ENCODE measurements around the gene SHTN1.

The SHTN1 gene, protein sequence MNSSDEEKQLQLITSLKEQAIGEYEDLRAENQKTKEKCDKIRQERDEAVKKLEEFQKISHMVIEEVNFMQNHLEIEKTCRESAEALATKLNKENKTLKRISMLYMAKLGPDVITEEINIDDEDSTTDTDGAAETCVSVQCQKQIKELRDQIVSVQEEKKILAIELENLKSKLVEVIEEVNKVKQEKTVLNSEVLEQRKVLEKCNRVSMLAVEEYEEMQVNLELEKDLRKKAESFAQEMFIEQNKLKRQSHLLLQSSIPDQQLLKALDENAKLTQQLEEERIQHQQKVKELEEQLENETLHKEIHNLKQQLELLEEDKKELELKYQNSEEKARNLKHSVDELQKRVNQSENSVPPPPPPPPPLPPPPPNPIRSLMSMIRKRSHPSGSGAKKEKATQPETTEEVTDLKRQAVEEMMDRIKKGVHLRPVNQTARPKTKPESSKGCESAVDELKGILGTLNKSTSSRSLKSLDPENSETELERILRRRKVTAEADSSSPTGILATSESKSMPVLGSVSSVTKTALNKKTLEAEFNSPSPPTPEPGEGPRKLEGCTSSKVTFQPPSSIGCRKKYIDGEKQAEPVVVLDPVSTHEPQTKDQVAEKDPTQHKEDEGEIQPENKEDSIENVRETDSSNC

DNA sequence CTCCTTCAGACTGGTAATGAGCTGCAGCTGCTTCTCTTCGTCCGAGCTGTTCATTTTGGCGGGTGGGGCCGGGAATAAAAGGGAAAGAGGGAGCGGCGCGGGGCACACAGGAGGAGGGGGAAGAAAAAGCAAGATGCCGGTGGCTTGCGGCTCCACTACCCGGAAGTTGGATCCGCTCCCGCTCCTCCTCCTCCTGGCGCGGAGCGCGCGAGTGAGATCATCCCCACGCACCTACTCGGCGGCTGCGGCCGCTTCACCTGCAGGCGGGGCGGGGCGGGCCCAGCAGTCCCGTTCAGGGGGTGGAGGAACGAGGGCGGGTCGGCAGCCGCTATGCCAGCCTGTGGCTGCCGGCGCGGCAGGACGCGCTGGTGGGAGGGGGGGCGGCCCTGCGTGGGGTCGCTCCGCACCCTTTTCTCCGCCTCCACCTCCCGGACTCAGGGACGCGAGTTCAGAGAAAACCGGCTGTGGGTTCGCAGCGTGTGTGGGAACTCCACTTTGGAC lies at the start of gene SHTN1:
SHTN1 (minus strand) TSS at position 162 of the 501 bp plus-strand sequence; CDS start at position 54, 108 bp downstream.
- no peak for DNase-seq (ENCODE audit: low read depth)

DNA sequence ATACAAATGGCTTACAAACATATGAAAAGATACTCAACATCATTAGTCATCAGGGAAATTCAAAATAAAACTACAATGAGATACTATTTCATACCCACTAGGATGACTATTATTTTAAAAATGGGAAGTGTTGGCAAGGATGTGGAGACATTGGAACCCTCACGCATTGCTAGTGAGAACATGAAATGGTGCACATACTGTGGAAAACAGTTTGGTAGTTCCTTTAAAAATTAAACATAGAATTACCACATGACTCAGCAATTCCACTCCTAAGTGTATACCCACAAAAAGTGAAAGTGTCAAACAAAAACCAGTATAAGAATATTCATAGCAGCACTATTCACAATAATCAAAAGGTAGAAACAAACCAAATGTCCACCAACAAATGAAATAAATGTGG lies 48.5 kb upstream of the SHTN1 start:
- DNase-seq (ENCODE audit: low read depth) = no peak

DNA sequence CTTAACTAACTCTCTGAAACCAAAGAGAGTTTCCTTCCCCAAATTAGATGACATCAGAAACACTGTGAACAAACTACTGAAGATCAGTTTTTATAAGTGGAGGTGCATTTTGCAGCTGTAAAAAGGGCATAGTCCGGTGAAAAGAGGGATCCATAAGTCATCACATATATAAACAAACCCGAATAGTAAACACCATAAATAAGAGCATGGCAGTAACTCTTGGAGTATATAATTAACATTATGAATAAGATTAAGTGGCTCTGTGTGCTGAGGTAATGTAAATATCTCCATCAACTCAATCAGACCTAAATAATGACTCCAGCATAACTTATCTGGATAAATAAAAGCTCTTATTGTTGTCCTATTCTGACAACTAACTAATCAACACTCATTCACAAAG lies 43.0 kb upstream of the SHTN1 start:
- DNase-seq (ENCODE audit: low read depth) = no peak

DNA sequence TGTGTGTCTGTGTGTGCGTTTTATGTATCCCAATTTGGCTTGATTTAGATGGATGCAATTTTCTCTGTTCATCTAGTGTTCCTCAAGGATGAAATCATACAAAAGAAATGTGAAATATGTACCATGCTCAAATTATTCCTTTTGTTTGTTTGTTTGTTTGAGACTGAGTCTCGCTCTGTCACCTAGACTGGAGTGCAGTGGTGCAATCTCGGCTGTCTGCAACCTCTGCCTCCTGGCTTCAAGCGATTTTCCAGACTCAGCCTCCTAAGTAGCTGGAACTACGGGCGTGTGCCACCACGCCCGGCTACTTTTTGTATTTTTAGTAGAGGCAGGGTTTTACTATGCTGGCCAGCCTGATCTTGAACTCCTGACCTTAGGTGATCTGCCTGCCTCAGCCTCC lies 11.3 kb upstream of the SHTN1 start:
- no peak for DNase-seq (ENCODE audit: low read depth)

DNA sequence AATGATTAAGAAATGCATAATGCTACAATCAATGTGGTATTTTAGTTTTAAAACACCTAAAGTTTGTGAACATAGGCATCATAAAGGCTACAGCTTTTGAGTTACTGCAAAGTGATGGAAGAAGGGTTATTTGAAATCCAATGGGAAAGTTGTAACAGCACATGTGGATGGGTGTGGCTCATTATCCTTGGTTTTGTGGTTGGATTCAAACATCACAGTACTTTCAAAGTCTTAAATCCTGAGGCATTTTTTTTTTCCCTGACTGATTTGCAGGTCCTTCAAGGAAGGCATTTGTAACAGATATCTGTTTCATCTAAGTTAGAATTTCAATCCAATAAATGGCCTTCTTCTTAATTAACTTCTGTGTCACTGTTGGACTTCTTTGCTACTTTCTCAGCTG lies 9.8 kb upstream of the SHTN1 start:
- DNase-seq (ENCODE audit: low read depth) = no peak

DNA sequence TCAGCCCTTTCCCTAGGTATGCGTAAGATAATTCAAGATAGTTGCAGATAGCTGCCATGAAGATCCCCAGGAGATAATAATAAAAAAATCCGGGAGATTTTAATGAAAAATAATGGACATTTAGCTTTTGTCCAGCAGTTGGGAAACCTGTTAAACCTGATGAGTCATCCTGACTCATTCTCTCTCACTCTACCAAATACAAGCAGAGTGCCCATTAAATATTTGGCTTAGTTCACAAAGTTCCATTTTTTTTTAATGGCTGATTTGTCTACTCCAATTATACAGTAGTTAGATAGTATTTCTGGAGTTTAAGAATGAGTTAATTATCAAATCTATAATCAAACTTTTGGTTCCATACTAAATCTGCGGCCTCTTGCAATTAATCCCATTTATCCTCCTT lies 2.1 kb upstream of the SHTN1 start:
- no peak for DNase-seq (ENCODE audit: low read depth)

DNA sequence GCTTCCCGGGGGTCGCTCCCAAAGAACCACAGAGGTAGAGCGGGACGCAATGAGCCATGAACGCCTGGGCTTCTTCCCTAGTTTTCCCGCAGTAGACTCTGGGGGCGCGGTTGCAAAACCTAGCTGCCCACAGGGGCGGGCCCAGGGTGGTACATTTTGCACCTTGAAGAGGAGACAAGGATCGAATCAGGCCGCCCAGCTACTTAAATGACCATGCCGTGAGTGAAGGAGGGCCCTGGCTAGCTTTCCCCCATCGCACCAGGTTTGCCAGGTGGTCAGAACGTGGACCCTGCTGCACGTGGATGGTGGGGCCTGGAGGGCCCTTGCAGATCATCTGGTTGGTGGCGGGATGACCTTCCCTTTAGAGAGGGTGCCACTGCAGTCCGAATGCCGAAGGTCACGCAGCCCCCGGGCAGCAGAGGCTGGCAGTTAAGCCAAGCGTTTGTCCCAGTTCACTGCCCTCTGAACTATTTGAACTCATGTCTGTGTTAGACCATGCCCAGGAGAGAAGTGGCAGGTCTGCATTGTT lies 604 bp upstream of the SHTN1 start:
- no peak for DNase-seq (ENCODE audit: low read depth)

DNA sequence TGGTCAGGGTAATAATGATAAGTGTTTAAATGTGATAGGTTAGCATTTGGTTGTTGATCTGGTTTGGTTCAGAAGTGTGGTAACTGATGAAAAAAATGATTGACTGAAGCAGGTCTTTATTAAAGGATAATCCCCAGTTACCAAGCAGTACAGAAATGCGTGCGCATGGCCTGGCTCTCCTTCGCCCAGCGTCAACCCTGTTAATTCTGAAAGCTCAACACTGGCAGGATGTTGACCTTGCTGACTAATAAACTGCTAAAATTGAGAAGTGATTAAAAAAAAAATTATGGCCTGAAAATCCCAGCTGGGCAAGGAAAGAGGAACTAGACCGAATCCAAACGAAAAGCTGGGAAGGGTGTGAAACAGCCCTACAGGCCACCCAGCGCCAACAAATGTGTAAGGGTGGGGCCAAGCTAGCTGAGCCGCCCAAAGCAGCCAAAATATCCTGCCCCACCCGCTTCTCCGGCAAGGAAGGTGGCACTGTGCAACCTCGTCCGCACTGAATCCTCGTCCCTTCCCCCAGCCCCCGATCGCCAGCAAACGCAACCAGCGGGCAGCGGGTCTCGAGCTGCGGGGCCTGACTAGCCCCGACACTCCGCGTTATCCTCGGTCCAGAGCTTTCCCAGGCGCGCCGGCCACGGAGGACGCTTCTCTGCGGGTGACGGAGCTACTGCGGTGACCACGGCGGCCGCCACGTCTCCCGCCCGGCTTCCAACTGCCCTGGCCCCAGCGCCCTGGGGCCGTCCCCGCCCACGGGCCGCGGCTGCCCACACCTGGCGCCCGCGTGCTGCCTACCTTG lies 561 bp downstream of the SHTN1 start:
- no peak for DNase-seq (ENCODE audit: low read depth)

DNA sequence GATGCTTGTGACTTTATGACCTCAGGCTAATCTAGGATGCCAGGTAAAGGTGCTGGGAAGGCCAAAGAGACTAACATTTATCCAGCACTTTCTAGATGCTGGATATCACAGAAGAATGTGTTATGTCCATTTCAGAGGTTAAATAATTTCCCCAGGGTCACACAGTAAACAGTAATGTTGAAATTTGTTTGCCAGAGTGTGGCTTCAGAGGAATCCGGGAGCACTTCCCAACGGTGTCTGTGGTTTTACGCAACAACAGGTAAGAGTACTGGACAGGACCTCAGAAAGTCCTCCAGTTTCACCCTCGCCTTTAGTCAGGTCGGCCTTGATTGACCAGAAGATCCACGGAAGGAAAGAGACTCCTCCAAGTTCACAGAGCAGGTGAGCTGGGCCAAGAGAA lies 1.7 kb downstream of the SHTN1 start:
- DNase-seq (ENCODE audit: low read depth) = no peak

DNA sequence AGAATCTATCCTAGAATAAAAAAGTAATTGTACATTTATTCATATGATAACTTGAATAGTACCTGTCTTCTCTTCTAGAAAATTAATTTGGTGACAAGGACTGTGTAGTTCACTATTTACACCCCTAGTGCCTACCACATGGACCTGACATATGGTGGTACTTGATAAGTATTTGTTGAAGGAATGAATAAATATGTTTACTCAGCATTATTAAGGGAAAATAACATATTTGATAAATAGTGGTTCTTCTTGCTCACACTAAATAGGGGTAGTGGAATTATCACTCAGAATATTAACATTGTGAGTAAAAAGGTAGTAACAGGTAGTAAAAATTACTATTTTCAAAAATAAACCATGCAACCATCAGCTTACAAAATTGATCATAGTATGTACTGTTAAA lies 2.8 kb downstream of the SHTN1 start:
- DNase-seq (ENCODE audit: low read depth) = no peak

DNA sequence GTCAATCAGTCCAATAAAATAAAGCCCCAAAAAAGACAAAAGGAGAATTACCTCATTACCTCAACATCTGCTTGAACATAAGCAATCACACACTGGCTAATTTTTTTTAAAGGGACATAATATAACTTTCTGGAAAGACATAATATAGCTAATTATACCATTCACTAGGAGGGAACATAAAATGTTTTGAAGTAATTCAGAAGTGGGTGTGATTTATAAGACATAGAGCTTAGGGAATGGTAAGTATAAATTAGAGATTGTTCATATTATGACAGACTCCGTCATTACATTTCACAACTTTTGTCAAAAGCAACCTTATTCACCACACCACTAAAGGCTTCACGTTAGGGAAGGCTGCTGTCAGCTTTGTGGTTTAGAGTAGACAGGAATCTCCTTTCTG lies 3.8 kb downstream of the SHTN1 start:
- no peak for DNase-seq (ENCODE audit: low read depth)

DNA sequence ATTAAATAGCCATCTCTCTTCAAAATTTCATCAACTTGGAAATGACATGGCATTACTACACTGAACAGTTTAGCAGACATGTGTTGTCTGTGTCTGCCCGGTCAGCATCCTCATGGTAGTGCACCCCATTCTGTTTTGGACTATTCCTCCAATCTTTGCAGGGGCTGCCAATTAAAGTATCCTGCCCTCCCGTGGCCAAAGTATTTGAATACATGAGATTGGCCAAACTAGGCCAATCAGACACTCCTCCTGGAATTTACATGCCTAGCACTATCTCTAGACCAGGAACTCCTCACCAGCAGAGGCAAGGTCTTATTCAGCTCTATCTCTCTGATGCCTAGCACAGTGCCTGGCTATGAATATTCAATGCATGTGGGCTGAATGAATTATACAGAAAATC lies 4.4 kb downstream of the SHTN1 start:
- DNase-seq (ENCODE audit: low read depth) = no peak

DNA sequence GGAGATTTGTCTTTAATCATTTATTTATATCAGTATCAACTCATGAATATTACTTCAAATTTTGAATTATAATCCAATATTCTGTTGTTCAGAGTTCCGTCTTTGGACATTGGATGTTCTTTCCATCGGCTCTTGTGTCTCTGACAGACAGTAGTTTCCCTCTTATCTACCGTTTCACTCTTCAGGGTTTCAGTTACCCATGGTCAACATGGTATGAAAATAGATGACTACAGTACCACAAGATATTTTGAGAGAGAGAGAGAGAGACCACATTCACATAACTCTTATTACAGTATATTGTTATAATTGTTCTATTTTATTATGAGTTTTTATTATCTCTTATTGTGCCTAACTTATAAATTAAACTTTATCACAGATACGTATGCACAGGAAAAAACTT lies 6.8 kb downstream of the SHTN1 start:
- DNase-seq (ENCODE audit: low read depth) = no peak

DNA sequence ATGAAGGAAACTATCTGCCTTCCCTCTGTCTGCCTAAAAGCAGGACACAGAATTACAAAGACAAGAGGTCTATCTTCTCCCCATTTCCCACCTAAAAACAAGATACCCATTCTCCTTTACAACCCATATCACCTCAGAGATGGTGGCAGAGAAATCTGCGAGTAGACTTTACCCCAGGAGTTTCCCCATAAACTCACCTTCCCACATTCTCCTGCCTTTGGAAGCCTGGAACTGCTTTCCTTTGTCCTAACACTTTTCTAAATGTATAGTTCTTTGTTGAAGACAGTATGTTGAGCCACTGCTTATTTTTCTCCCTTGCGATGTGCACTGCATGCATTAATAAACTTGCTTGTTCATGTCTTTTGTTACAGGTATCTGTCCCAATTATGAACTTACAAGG lies 8.0 kb downstream of the SHTN1 start:
- no peak for DNase-seq (ENCODE audit: low read depth)

DNA sequence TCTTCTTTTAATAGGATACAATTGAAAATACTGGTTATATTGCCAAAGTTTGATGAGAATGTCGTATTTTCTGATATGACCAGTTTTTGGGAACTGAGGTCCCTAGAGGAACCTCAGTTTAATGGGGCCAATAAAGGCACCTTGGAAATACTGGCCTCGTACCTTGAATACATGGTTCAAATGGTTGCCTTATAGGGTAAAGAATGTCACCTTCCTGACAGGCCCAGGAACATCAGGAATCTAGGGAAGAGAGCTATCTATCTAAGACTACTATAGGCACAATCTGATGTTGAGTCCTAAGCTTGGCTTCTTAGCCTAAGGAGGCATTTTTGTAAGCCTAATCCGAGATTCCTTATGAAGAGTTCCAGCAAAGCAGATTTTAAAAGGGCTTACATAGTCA lies 9.3 kb downstream of the SHTN1 start:
- DNase-seq (ENCODE audit: low read depth) = no peak

DNA sequence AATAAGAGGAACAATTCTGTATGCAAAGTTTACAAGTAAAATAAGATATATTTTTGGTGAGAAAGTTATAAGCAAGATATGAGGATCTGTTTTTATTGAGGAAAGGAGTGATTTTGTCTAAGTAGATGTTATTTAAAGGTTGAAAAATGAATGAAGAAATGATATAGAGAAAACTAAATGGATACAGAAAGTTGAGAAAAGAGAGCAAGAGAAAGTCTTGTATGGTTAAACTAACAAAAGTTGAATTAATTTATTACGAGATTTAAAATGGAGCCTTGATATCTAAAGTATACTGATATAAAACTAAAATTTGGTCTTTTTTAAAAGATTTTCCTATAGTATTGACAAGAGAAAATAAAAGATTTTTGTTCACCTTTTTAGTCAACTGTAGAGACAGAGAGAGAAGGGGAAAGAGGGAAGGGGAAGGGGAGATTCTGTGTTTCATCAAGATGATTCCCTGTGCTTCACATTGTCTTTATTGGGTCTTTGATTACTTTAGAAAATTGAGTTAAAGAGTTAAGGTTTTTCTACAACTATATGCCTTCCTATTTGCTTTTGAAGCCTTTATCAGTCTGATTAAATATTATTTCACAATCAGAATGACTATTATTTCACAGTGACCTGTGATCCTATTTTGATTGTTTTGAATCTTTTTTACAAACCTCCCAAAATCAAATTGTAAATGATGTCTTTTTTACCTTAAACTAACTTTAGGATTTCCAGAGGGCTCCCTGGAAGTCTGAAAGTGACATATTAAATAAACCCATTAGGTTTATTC lies 10.7 kb downstream of the SHTN1 start:
- DNase-seq (ENCODE audit: low read depth) = no peak

DNA sequence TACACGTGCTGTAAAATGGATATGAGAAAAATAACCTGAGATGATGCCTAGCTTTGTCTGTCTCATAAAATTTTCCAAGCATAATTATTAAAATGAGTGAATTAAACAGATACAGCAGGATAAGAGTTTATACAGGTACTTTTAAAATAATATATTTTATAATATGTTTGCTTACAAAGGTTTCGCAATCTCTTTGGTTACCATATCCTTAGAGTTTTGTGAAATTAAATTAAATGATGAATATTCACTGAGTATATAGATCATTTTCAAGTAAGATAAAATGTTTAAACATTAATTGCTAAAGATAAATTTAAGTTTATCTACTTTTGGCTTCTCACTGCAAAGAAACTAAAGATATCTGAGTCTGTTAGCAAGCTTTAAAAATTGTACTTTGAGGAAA lies 11.4 kb downstream of the SHTN1 start:
- DNase-seq (ENCODE audit: low read depth) = no peak

DNA sequence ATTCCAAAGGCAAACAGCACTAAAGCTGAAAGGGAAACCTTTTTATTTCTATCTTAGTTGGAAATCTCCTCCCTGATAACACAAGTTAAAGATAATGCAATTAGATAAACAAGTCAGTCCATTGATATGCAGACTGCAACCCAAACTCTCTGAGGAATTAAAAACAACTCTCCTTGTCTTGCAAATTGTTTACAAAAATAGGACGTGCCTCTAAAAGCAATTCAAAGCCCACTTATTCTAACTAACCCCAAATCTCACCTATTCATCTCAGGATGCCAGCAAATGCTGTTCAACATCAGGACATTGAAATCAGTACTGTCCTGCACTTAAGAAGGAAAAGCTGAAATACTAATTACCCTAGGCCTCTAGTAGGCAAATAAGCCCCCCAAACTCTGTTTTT lies 12.8 kb downstream of the SHTN1 start:
- DNase-seq (ENCODE audit: low read depth) = no peak

DNA sequence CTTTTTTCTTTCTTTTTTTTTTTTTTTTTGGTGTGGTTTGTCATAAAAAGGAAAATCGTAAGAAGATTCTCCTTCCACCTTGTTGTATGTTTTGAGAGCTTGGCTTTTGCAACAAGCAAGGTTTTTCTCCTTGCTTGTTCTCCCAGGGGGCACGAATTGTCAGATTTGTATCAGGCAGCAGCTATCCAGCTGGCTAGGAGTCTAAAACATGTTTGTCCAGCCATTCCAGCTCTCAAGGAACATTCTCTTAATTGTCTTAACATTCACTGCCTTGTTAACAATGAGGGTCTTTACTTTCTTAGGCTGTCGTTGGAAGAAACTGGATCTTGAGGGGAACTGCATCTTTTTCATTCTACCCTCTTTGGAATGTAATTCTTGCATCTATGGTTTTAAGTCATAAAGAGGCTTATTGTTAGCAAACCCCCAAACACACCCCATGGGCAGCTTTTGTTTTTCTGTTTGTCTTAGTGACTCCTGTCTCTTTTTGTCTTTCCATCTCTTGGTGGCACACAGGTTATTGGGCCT lies 14.6 kb downstream of the SHTN1 start:
- DNase-seq (ENCODE audit: low read depth) = no peak

DNA sequence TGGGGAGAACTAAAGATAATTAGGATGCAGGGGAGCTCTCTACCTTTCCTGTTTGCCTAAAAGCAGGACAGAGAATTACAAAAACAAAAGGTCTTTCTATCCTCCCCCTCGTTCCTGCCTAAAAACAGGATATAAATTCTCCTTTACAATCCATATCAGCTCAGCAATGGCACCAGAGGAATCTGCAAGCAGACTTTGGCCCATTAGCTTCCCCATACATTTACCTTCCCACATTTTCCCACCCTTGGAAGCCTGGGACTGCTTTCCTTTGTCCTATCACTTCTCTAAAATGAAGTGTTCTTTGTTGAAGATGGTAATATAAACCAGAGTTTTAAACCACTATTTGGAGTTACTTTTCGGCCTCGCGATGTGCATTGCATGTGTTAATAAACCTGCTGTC lies 15.5 kb downstream of the SHTN1 start:
- DNase-seq (ENCODE audit: low read depth) = no peak

DNA sequence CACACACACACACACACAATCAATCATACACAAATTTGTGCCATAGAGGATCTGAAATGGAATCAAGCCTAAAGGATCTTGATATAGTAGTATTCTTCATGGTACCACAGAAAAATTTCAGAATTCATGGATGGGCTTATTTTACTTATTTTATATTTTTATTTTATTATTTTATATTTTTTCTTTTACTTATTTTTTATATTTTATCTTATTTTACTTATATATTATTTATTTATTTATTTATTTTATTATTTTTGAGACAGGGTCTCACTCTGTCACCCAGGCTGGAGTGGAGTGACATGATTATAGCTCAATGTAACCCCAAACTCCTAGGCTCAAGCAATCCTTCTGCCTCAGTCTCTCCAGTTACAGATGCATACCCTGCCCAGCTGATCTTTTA lies 16.7 kb downstream of the SHTN1 start:
- DNase-seq (ENCODE audit: low read depth) = no peak

DNA sequence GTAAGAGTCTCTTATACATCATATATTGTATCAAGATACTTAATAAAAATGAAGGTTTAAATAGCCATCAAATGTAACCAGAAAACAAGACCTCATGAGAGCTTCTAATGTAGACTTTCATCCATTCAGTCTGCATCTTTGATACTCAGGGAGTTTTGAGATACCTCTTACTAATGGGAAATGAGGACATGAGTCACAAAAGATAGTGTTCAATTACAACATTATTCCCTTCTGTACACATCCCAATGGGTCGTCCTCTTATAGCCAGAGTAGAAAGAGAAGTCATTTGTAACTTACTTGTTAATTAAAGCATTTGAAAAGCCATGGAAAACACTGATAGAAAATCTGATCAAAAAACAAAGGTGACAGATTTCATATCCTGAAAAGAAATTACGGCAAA lies 19.4 kb downstream of the SHTN1 start:
- no peak for DNase-seq (ENCODE audit: low read depth)
